GM12865 (cell line): ENCODE data around the gene SEPTIN5.
"Not testable (repeated sequence)": the region's sequence is repeated elsewhere in the genome, so short reads cannot be mapped to it uniquely, and the experiment has no call there.

Source experiments
- DNase-seq: peaks from one replicate; pipeline ENCODE4 v3.0.0; 2010; ENCODE audit warnings: low read depth
- H3K4me3 ChIP-seq: 2 replicates; pipeline ENCODE4 v1.5.1; 2011; ENCODE audit warnings: mild to moderate bottlenecking, low read depth, low read length, control low read depth
- CTCF ChIP-seq: IDR thresholded peaks from 2 replicates; pipeline ENCODE4 v1.5.1; 2011; ENCODE audit warnings: low read length, control low read depth, low read depth, inconsistent platforms; ENCODE audit not compliant: insufficient read depth; ENCODE audit errors: missing control alignments

The SEPTIN5 gene

GRCh38 chr22:19674929-19675253 is 39.4 kb upstream of the SEPTIN5 start:
- TF ChIP-seq CTCF: no peak
- no peak for DNase-seq
- H3K4me3 ChIP-seq: no peak overlapping the region

DNA sequence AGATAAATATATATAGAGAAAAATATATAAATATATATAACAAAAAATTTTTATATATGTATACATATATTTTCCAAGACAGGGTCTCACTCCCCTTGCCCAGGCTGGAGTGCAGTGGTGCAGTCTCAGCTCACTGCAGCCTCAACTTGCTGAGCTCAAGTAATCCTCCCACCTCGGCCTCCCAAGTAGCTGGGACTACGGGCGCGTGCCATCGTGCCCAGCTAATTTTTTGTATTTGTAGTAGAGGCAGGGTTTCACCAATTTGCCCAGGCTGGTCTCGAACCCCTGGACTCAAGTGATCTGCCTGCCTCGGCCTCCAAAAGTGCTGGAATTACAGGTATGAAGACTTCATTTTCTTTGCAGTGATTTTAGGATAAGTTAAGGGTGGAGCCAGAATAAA is 38.9 kb upstream of the SEPTIN5 start:
- no peak overlapping the region for H3K4me3 ChIP-seq
- DNase-seq: no peak
- no peak for TF ChIP-seq CTCF

DNA sequence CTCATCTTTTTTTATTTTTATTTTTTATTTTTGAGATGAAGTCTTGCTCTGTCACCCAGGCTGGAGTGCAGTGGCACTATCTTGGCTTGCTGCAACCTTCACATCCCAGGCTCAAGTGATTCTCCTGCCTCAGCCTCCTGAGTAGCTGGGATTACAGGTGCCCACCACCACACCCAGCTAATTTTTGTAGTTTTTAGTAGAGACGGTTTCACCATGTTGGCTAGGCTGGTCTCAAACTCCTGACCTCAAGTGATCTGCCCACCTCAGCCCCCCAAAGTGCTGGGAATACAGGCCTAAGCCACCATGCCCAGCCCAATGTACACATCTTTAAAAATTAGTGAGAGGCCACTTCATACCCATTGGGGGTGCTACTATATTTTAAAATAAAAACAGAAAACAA is 37.9 kb upstream of the SEPTIN5 start:
- H3K4me3 ChIP-seq, DNase-seq: not testable (repeated sequence)

- TF ChIP-seq CTCF: no peak
- no peak for DNase-seq
- no peak overlapping the region for H3K4me3 ChIP-seq
These were observed 35.3 kb upstream of the SEPTIN5 start for GRCh38 chr22:19678949-19679521.

- H3K4me3 ChIP-seq: no peak overlapping the region
- DNase-seq: peak; percentile 15
- peak; percentile 67 for TF ChIP-seq CTCF
These were observed 34.7 kb upstream of the SEPTIN5 start for GRCh38 chr22:19679522-19680101.

DNA sequence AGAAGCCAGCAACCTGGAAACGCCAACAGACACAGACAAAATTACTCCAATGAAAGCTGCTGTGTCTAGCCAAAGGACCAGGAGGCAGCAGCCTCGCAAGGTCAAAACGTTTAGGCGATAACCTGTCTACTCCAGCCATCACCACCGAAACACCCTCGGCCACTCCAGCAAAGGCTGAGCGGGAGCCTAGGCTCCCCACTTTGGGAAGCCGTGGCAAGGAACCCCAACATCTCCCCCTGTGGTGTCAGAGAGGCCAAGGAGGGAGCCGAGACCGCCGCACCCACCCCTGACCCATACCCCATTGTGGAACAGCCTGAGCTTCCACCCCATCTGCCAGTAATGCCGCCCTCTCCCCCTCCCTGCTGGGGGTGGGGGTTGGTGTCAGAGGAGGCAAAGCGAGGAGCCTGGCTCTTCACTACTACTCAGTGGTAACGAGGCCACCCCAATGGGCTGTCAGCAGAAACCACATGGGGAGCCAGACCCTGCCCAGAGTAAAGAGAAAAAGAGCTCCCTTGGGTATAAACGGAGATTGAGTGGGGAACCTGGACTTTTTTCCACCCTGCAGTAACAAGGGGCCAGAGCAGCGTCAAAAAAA is 33.9 kb upstream of the SEPTIN5 start:
- no peak for DNase-seq

More for the DNA sequence above, 33.9 kb upstream of the SEPTIN5 start:
- H3K4me3 ChIP-seq: no peak overlapping the region
- no peak for TF ChIP-seq CTCF
